B cell (primary cell): ENCODE measurements around the gene COL6A1. TPM values are rescaled to one million over a fixed set of nuclear protein-coding genes. Genes with fewer than 3 reads are reported as not detected.

Source experiments
- ATAC-seq: fragments of 200-7000 bp; cut with Tn5 transposase; one replicate; pipeline ENCODE4 v1.10.0; 2021; ENCODE audit warnings: low read depth, mild to moderate bottlenecking, moderate number of reproducible peaks, moderate library complexity
- CTCF ChIA-PET: fragments of 350-600 bp; sonication (Branson Sonifier 250); formaldehyde crosslinking; loops from one replicate; lab custom pipeline; 2021; ENCODE audit warnings: antibody characterized with exemption, inconsistent platforms; lab: Charles Lee
- POLR2A ChIA-PET: fragments of 350-600 bp; sonication (Branson Sonifier 250); formaldehyde crosslinking; loops from one replicate; lab custom pipeline; 2021; ENCODE audit warnings: antibody characterized with exemption; lab: Charles Lee
- DNase-seq: peaks from one replicate; pipeline ENCODE4 v3.0.0; 2013
- H2AFZ ChIP-seq: 2 replicates; pipeline ENCODE4 v1.6.1; 2012; ENCODE audit warnings: mild to moderate bottlenecking, low read depth, low read length; ENCODE audit not compliant: insufficient read depth, poor library complexity, severe bottlenecking
- H3K27ac ChIP-seq, 2 donors: 1 replicate in 1 of 2; 2 replicates in 1 of 2; pipeline ENCODE4 v1.5.1; 2012 to 2013; ENCODE audit warnings: low read length in 2 of 2, mild to moderate bottlenecking in 2 of 2, moderate library complexity in 1 of 2
- H3K27me3 ChIP-seq, 4 experiments: fragments of 200-600 bp in 1 of 4; sonication (generic) in 1 of 4; replicated peaks in 1 of 4; 1 replicate in 2 of 4; 2 replicates in 2 of 4; pipeline versions ENCODE4 v1.6.1 to v1.7.0; 2013 to 2016; ENCODE audit warnings: low read length in 3 of 4, mild to moderate bottlenecking in 2 of 4, mixed read lengths in 1 of 4, moderate library complexity in 1 of 4; ENCODE audit not compliant: insufficient read depth in 4 of 4, control insufficient read depth in 3 of 4; ENCODE audit errors: control extremely low read depth in 1 of 4
- H3K36me3 ChIP-seq, 2 experiments: replicated peaks in 1 of 2; 1 replicate in 1 of 2; 2 replicates in 1 of 2; pipeline versions ENCODE4 v1.6.1 to v1.7.1; 2013; ENCODE audit warnings: low read length in 1 of 2; ENCODE audit not compliant: insufficient read depth in 2 of 2, control insufficient read depth in 1 of 2; ENCODE audit errors: control extremely low read depth in 1 of 2, extremely low read depth in 1 of 2
- H3K4me1 ChIP-seq, 2 donors: fragments of 200-600 bp in 1 of 2; sonication (generic) in 1 of 2; 1 replicate in 1 of 2; 2 replicates in 1 of 2; pipeline versions ENCODE4 v1.5.1 to v1.6.1; 2013 to 2017; ENCODE audit warnings: low read length in 2 of 2; ENCODE audit not compliant: control insufficient read depth in 2 of 2, insufficient read depth in 2 of 2
- H3K4me2 ChIP-seq: replicated peaks from 2 replicates; pipeline ENCODE3; 2012; ENCODE audit warnings: mild to moderate bottlenecking, low read depth, low read length; ENCODE audit not compliant: poor library complexity, severe bottlenecking
- H3K4me3 ChIP-seq, 5 experiments: fragments of 200-600 bp in 1 of 5; sonication (generic) in 1 of 5; 1 replicate in 3 of 5; 2 replicates in 2 of 5; pipeline versions ENCODE4 v1.5.1 to v1.7.0; 2011 to 2016; ENCODE audit warnings: low read length in 4 of 5, mild to moderate bottlenecking in 4 of 5, low read depth in 2 of 5, control low read depth in 1 of 5, moderate library complexity in 1 of 5; ENCODE audit not compliant: insufficient read depth in 1 of 5; ENCODE audit errors: control extremely low read depth in 1 of 5, extremely low read depth in 1 of 5
- H3K79me2 ChIP-seq: fragments of 200-600 bp; sonication (generic); one replicate; pipeline ENCODE4 v1.6.0; 2016; ENCODE audit warnings: low read length; ENCODE audit not compliant: control insufficient read depth, insufficient read depth
- H3K9ac ChIP-seq: fragments of 200-600 bp; sonication (generic); 2 replicates; pipeline ENCODE4 v1.6.1; 2017; ENCODE audit warnings: mild to moderate bottlenecking, low read length, moderate library complexity
- H3K9me3 ChIP-seq, 3 donors: one replicate each; pipeline versions ENCODE4 v1.6.1 to v1.7.1; 2013; ENCODE audit warnings: low read length in 2 of 3; ENCODE audit not compliant: control insufficient read depth in 2 of 3, insufficient read depth in 1 of 3; ENCODE audit errors: control extremely low read depth in 1 of 3
- H4K20me1 ChIP-seq: 2 replicates; pipeline ENCODE4 v1.6.0; 2012; ENCODE audit warnings: mild to moderate bottlenecking, low read length; ENCODE audit not compliant: insufficient read depth, control insufficient read depth, poor library complexity, severe bottlenecking
- H3K27ac Mint-ChIP-seq: one replicate; pipeline ENCODE4 v1.8.0; 2021; ENCODE audit warnings: mixed read lengths
- H3K27me3 Mint-ChIP-seq: one replicate; pipeline ENCODE4 v1.8.0; 2021; ENCODE audit warnings: mixed read lengths
- H3K4me1 Mint-ChIP-seq: one replicate; pipeline ENCODE4 v1.8.0; 2021; ENCODE audit warnings: mixed read lengths
- H3K4me3 Mint-ChIP-seq: one replicate; pipeline ENCODE4 v1.8.0; 2021; ENCODE audit warnings: mixed read lengths
- H3K9me3 Mint-ChIP-seq: one replicate; pipeline ENCODE4 v1.8.0; 2022; ENCODE audit warnings: mixed read lengths; ENCODE audit not compliant: insufficient read depth
- EZH2 ChIP-seq: IDR thresholded peaks from 2 replicates; pipeline ENCODE4 v1.6.1; 2012; ENCODE audit warnings: borderline replicate concordance, low read depth, mild to moderate bottlenecking, moderate library complexity, low read length; ENCODE audit not compliant: insufficient read depth, poor library complexity, severe bottlenecking
- WGBS: methylation state at CpG from one replicate; pipeline ENCODE4 v1.1.5; 2013; ENCODE audit warnings: missing lambda C conversion rate; ENCODE audit not compliant: insufficient coverage; 5-methylcytosine and 5-hydroxymethylcytosine counted together
- intact Hi-C: fragments of 100-400 bp; cut with micrococcal nuclease; formaldehyde crosslinking; loops from one replicate; pipeline ENCODE4 v1.10.0; 2022
- polyA plus RNA-seq: library from polyadenylated mRNA; depleted of rRNA; stranded (reverse); fragments of >200 nt; gene quantifications from 2 replicates; pipeline ENCODE4 v1.2.3, GENCODE V29; 2012
- total RNA-seq, 2 donors: library from RNA; stranded (reverse); fragments of 120-200 nt in 1 of 2; gene quantifications; 1 replicate in 1 of 2; 2 replicates in 1 of 2; pipeline versions ENCODE4 v1.2.3 to v1.2.4, GENCODE V29; 2013 to 2022
- TF ChIP-seq, protein P1 (sequence below): fragments of 200-600 bp; IDR thresholded peaks from one replicate; pipeline ENCODE4 v1.8.0; 2022; ENCODE audit warnings: antibody characterized with exemption, mild to moderate bottlenecking

COL6A1 gene
- total and polyA plus RNA-seq, 2 donors (not counting 1 experiment from before 2014, with no cell fraction given): 0.39 to 0.67 TPM

DNA sequence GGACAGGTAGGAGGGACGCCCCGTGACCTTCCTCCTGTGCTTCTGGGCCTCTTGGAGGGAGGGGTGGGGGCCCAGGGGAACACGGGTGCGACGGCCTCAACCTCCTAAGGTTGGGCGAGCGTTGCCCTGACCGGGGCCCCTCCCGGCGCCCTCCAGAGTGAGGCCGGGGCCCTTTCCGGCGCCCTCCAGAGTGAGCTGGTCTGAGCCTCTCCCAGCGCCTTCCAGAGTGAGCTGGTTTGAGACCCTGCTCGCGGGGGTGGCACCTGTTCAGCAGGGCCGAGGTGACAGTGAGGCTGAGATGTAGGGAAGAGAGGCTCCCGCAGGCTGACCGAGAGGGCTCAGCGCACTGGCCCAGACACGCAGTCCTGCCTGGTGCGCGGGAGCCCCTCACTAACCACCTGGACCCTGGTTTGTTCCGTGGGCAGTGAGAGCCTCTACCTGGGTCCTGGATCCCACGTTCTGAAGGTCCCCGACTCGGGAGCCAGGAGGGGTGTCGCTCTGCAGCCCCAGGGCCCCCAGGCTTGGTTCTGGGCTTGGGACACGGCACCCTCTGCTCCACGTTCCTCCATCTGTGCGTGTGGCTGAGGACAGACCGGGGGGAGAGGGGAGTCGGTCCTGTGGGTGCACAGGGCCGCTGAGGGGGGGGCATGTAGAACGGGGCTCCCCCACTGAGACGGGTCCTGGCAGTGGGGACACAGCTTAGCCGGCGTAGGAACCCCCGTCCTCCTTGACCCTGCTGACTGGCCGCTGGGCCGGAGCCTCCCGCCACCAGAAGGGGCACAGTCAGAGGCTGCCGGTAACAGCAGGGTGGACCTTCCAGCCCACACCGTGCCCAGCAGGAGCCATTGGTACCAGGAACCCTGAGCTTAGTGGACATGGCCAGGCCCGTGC is 1.4 kb downstream of the COL6A1 start:
- Mint-ChIP-seq H3K27ac (no peak overlapping the region), H3K4me1 (peaks cover 4% of the 10 kb centered on the region), H3K27me3 (peaks cover 14% of the 10 kb centered on the region), H3K4me3 (peak overlapping the region; percentile 60), H3K9me3 (no peaks in the 10 kb centered on the region)
- CTCF ChIA-PET: no interaction called here
- H3K27me3 ChIP-seq: peaks cover 0 to 45% (median 10%) of the 10 kb centered on the region in 4 experiments
- H3K79me2 ChIP-seq: no peaks in the 10 kb centered on the region
- ATAC-seq (no peak), DNase-seq (no peak)
- H2AFZ ChIP-seq: peak overlapping the region; percentile 65
- H3K9me3 ChIP-seq: peaks cover 0 to 15% (median 0%) of the 10 kb centered on the region in 3 donors
- H3K9ac ChIP-seq: no peak overlapping the region
- POLR2A ChIA-PET: no interaction called here
- peaks cover 19 to 20% of the 10 kb centered on the region in 2 donors for H3K4me1 ChIP-seq
- intact Hi-C loops: no loop called here
- 73% methylated on average over 44 of the region's 45 CpGs for WGBS
- no peak overlapping the region for H3K4me3 ChIP-seq
- H4K20me1 ChIP-seq: no peaks in the 10 kb centered on the region
- H3K27ac ChIP-seq: no peak overlapping the region
- TF ChIP-seq, protein P1, sequence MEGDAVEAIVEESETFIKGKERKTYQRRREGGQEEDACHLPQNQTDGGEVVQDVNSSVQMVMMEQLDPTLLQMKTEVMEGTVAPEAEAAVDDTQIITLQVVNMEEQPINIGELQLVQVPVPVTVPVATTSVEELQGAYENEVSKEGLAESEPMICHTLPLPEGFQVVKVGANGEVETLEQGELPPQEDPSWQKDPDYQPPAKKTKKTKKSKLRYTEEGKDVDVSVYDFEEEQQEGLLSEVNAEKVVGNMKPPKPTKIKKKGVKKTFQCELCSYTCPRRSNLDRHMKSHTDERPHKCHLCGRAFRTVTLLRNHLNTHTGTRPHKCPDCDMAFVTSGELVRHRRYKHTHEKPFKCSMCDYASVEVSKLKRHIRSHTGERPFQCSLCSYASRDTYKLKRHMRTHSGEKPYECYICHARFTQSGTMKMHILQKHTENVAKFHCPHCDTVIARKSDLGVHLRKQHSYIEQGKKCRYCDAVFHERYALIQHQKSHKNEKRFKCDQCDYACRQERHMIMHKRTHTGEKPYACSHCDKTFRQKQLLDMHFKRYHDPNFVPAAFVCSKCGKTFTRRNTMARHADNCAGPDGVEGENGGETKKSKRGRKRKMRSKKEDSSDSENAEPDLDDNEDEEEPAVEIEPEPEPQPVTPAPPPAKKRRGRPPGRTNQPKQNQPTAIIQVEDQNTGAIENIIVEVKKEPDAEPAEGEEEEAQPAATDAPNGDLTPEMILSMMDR: no peak
- TF ChIP-seq EZH2: no peak
- H3K4me2 ChIP-seq: peak overlapping the region; percentile 84
- no peaks in the 10 kb centered on the region for H3K36me3 ChIP-seq

DNA sequence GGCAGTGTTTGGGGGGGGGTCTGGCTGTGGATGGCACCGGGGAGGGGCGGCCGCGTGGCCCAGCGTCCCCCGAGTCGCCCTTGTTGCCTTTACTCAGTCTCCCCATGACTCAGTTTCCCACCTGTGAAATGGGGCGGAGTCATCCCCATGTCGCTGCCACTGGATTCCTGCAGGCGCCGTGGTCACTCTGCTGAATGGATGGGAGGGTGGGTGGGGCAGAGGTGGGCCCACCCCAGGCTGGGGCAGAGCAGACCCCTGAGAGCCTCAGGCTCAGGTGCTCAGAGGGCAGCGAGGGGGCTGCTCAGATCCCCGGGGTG is 2.0 kb downstream of the COL6A1 start:
- Histone ChIP-seq H2AFZ (no peak overlapping the region), H3K79me2 (no peaks in the 10 kb centered on the region), H3K9ac (no peak overlapping the region), H4K20me1 (no peaks in the 10 kb centered on the region), H3K36me3 (no peaks in the 10 kb centered on the region), H3K27me3 (peaks cover 0 to 42% (median 10%) of the 10 kb centered on the region in 4 experiments), H3K27ac (no peak overlapping the region), H3K4me3 (no peak overlapping the region), H3K9me3 (peaks cover 0 to 15% (median 0%) of the 10 kb centered on the region in 3 donors), H3K4me2 (no peak overlapping the region), H3K4me1 (peaks cover 19 to 20% of the 10 kb centered on the region in 2 donors)
- no peaks in the 10 kb centered on the region for H3K9me3 Mint-ChIP-seq
- H3K4me3 Mint-ChIP-seq: no peak overlapping the region
- DNase-seq (no peak), ATAC-seq (no peak)
- WGBS: 85% methylated on average over 2 of the region's 13 CpGs
- TF ChIP-seq, protein P1: no peak
- TF ChIP-seq EZH2: no peak
- CTCF ChIA-PET: no interaction called here
- peaks cover 11% of the 10 kb centered on the region for H3K27me3 Mint-ChIP-seq
- peaks cover 4% of the 10 kb centered on the region for H3K4me1 Mint-ChIP-seq
- intact Hi-C loops: no loop called here
- POLR2A ChIA-PET: no interaction called here
- H3K27ac Mint-ChIP-seq: no peak overlapping the region
